SU-DHL-6 (cell line): ENCODE results near the gene PHF14.

Experiments
- CTCF ChIP-seq: fragments of 200-600 bp; sonication (generic); IDR thresholded peaks from one replicate; pipeline ENCODE4 v1.5.1; 2017; ENCODE audit warnings: antibody characterized with exemption, mild to moderate bottlenecking, low read length, moderate library complexity; ENCODE audit not compliant: insufficient read depth, poor library complexity, severe bottlenecking
- EZH2phosphoT487 ChIP-seq: fragments of 200-600 bp; sonication (generic), shearing (Covaris generic); conservative IDR thresholded peaks from 2 replicates; pipeline ENCODE4 v1.6.1; 2018; ENCODE audit warnings: mild to moderate bottlenecking, antibody characterized with exemption, low read length, moderate library complexity, mixed read lengths

GRCh38 chr7:11130012-11130411 is 156.3 kb downstream of the PHF14 start:
- no peak for TF ChIP-seq CTCF
- TF ChIP-seq EZH2phosphoT487, result no peak
